ENCODE measurements around the gene RNASEH2A. TPM values are rescaled to one million over a fixed set of nuclear protein-coding genes. Genes with fewer than 3 reads are reported as not detected.

Gene RNASEH2A
- total RNA-seq, 1 donor from 2014 or later = 10.5 TPM

DNA sequence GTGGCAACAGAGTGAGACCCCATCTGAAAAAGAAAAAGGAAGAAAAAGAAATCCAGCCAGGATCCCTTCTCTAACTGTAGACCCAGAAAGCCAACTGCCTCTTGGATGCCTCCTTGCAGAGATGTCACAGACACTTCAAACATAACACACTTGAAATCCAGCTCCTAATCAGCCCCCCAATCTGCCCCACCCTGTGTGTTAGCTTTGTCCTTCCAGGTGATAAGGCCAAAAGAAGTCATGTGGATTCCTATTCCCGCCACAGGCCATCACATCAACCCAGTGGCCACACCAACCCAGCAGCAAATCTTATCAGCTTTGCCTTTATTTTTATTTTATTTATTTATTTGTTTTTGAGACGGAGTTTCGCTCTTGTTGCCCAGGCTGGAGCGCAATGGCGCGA lies 46.7 kb upstream of the RNASEH2A start:
- H3K4me3 ChIP-seq (ENCODE audit: insufficient read depth, low read depth, low read length) = no peak overlapping the region
- no peaks in the 10 kb centered on the region for H3K79me2 ChIP-seq (ENCODE audit: insufficient read depth, low read length)
- no peaks in the 10 kb centered on the region for H3K27me3 ChIP-seq (ENCODE audit: insufficient read depth, low read length)
- no peak overlapping the region for H2AFZ ChIP-seq (ENCODE audit: low read depth, low read length)
- H3K27ac Mint-ChIP-seq (ENCODE audit: unreplicated experiment) = no peak overlapping the region
- H3K36me3 Mint-ChIP-seq (ENCODE audit: low read depth, unreplicated experiment) = peaks cover 10% of the 10 kb centered on the region
- no peak overlapping the region for H3K4me3 Mint-ChIP-seq (ENCODE audit: unreplicated experiment)
- DNase-seq (ENCODE audit: low read depth) = no peak
- no peaks in the 10 kb centered on the region for H3K9me3 Mint-ChIP-seq (ENCODE audit: unreplicated experiment)
- H3K4me2 ChIP-seq (ENCODE audit: low read length) = no peak overlapping the region
- no peak overlapping the region for H3K9ac ChIP-seq (ENCODE audit: low read length)
- no peaks in the 10 kb centered on the region for H3K9me3 ChIP-seq (ENCODE audit: insufficient read depth, low read depth, low read length)
- no peaks in the 10 kb centered on the region for H3K4me1 ChIP-seq (ENCODE audit: insufficient read depth, low read length)
- TF ChIP-seq EZH2 (IDR thresholded peaks at IDR 0.05; ENCODE audit: insufficient read depth, low read length) = no peak
- TF ChIP-seq, protein P1, sequence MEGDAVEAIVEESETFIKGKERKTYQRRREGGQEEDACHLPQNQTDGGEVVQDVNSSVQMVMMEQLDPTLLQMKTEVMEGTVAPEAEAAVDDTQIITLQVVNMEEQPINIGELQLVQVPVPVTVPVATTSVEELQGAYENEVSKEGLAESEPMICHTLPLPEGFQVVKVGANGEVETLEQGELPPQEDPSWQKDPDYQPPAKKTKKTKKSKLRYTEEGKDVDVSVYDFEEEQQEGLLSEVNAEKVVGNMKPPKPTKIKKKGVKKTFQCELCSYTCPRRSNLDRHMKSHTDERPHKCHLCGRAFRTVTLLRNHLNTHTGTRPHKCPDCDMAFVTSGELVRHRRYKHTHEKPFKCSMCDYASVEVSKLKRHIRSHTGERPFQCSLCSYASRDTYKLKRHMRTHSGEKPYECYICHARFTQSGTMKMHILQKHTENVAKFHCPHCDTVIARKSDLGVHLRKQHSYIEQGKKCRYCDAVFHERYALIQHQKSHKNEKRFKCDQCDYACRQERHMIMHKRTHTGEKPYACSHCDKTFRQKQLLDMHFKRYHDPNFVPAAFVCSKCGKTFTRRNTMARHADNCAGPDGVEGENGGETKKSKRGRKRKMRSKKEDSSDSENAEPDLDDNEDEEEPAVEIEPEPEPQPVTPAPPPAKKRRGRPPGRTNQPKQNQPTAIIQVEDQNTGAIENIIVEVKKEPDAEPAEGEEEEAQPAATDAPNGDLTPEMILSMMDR (IDR thresholded peaks at IDR 0.05; ENCODE audit: insufficient read depth, low read depth, low read length) = no peak
- no peak overlapping the region for H3K27ac ChIP-seq (ENCODE audit: low read depth, low read length)
- no peak for FAIRE-seq
- no peaks in the 10 kb centered on the region for H3K4me1 Mint-ChIP-seq (ENCODE audit: low read depth, unreplicated experiment)
- H3K27me3 Mint-ChIP-seq (ENCODE audit: low read depth, unreplicated experiment) = peaks cover 5% of the 10 kb centered on the region
- H3K36me3 ChIP-seq (ENCODE audit: insufficient read depth, low read length) = no peaks in the 10 kb centered on the region
- H4K20me1 ChIP-seq (ENCODE audit: insufficient read depth, low read length) = no peaks in the 10 kb centered on the region

DNA sequence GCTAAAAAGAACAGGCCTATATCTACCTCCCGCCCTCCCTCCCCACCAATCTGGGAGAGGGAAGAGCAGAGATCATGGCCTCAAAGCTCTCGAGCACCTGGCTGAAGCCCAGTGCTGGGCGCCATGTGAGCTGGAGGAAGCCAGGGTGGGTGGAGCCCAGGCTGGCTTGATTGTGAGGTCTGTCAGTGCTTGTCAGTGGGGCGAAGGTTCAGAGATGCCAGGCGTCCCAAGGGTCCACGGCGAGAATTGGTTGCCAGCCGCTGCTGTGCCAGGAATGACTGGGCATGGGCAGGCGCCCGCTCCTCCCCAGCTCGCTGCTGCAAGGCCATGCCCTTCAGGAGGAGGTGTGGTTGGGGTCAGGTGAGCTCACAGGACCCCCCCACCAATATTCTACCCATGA lies 43.3 kb upstream of the RNASEH2A start:
- Histone ChIP-seq H3K9me3 (ENCODE audit: insufficient read depth, low read depth, low read length) (no peaks in the 10 kb centered on the region), H3K79me2 (ENCODE audit: insufficient read depth, low read length) (no peaks in the 10 kb centered on the region), H2AFZ (ENCODE audit: low read depth, low read length) (no peak overlapping the region), H3K4me1 (ENCODE audit: insufficient read depth, low read length) (no peaks in the 10 kb centered on the region), H3K4me2 (ENCODE audit: low read length) (no peak overlapping the region), H3K4me3 (ENCODE audit: insufficient read depth, low read depth, low read length) (no peak overlapping the region), H3K27me3 (ENCODE audit: insufficient read depth, low read length) (no peaks in the 10 kb centered on the region), H3K36me3 (ENCODE audit: insufficient read depth, low read length) (no peaks in the 10 kb centered on the region), H3K9ac (ENCODE audit: low read length) (no peak overlapping the region), H4K20me1 (ENCODE audit: insufficient read depth, low read length) (no peaks in the 10 kb centered on the region), H3K27ac (ENCODE audit: low read depth, low read length) (no peak overlapping the region)
- TF ChIP-seq, protein P1 (IDR thresholded peaks at IDR 0.05; ENCODE audit: insufficient read depth, low read depth, low read length) = no peak
- no peak for TF ChIP-seq EZH2 (IDR thresholded peaks at IDR 0.05; ENCODE audit: insufficient read depth, low read length)
- H3K4me3 Mint-ChIP-seq (ENCODE audit: unreplicated experiment) = no peak overlapping the region
- DNase-seq (ENCODE audit: low read depth) = no peak
- no peaks in the 10 kb centered on the region for H3K4me1 Mint-ChIP-seq (ENCODE audit: low read depth, unreplicated experiment)
- H3K9me3 Mint-ChIP-seq (ENCODE audit: unreplicated experiment) = no peaks in the 10 kb centered on the region
- no peak overlapping the region for H3K27ac Mint-ChIP-seq (ENCODE audit: unreplicated experiment)
- H3K27me3 Mint-ChIP-seq (ENCODE audit: low read depth, unreplicated experiment) = no peaks in the 10 kb centered on the region
- FAIRE-seq = no peak
- H3K36me3 Mint-ChIP-seq (ENCODE audit: low read depth, unreplicated experiment) = peaks cover 22% of the 10 kb centered on the region

DNA sequence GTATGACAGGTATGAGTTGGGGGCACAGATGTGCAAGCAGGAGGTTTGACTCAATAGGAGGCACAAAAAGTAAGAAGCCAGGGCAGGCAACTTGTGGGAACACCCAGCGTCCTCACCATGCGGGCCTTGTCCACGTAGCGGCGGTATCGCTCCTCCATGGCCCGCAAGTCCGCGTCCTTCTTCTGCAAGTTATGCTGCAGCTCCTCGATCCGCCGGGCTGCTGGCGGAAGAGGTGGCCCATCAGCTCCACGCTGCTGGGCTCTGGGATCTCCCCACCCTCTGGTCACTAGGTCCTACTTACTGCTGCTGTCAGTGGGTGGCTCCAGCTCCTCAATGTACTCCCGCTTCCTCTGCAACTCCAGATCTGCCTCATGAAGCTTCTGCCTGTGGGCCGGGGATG lies 41.7 kb upstream of the RNASEH2A start:
- no peaks in the 10 kb centered on the region for H3K27me3 Mint-ChIP-seq (ENCODE audit: low read depth, unreplicated experiment)
- TF ChIP-seq EZH2 (IDR thresholded peaks at IDR 0.05; ENCODE audit: insufficient read depth, low read length) = no peak
- TF ChIP-seq, protein P1 (IDR thresholded peaks at IDR 0.05; ENCODE audit: insufficient read depth, low read depth, low read length) = no peak
- Histone ChIP-seq H3K4me2 (ENCODE audit: low read length) (no peak overlapping the region), H3K27ac (ENCODE audit: low read depth, low read length) (no peak overlapping the region), H3K79me2 (ENCODE audit: insufficient read depth, low read length) (no peaks in the 10 kb centered on the region), H3K27me3 (ENCODE audit: insufficient read depth, low read length) (no peaks in the 10 kb centered on the region), H3K4me3 (ENCODE audit: insufficient read depth, low read depth, low read length) (no peak overlapping the region), H3K9ac (ENCODE audit: low read length) (no peak overlapping the region), H3K36me3 (ENCODE audit: insufficient read depth, low read length) (no peaks in the 10 kb centered on the region), H4K20me1 (ENCODE audit: insufficient read depth, low read length) (no peaks in the 10 kb centered on the region), H3K4me1 (ENCODE audit: insufficient read depth, low read length) (no peaks in the 10 kb centered on the region), H3K9me3 (ENCODE audit: insufficient read depth, low read depth, low read length) (no peaks in the 10 kb centered on the region), H2AFZ (ENCODE audit: low read depth, low read length) (no peak overlapping the region)
- H3K4me3 Mint-ChIP-seq (ENCODE audit: unreplicated experiment) = no peak overlapping the region
- no peak for FAIRE-seq
- peaks cover 22% of the 10 kb centered on the region for H3K36me3 Mint-ChIP-seq (ENCODE audit: low read depth, unreplicated experiment)
- DNase-seq (ENCODE audit: low read depth) = no peak
- no peaks in the 10 kb centered on the region for H3K9me3 Mint-ChIP-seq (ENCODE audit: unreplicated experiment)
- H3K27ac Mint-ChIP-seq (ENCODE audit: unreplicated experiment) = no peak overlapping the region
- no peaks in the 10 kb centered on the region for H3K4me1 Mint-ChIP-seq (ENCODE audit: low read depth, unreplicated experiment)

Measured in astrocyte (in vitro differentiated cells and primary cell).